Motor neuron (in vitro differentiated cells): ENCODE data around the gene ARID1B. TPM values are rescaled to one million over a fixed set of nuclear protein-coding genes. Genes with fewer than 3 reads are reported as not detected.

ENCODE experiments used
- ATAC-seq, 8 experiments: fragments of 200-7000 bp; cut with Tn5 transposase; replicated peaks in 6 of 8; 2 replicates each; pipeline ENCODE4 v1.8.0; 2021; ENCODE audit warnings: mild to moderate bottlenecking in 8 of 8, moderate library complexity in 8 of 8
- H3K27ac ChIP-seq, 2 donors: fragments of 250-450 bp; sonication (Bioruptor Pico); 2 replicates each; pipeline ENCODE4 v1.9.0; 2021; ENCODE audit warnings: antibody characterized with exemption in 2 of 2, mild to moderate bottlenecking in 2 of 2, moderate library complexity in 1 of 2
- H3K4me1 ChIP-seq, 2 donors: fragments of 250-450 bp; sonication (Bioruptor Pico); replicated peaks in 1 of 2; 2 replicates each; pipeline ENCODE4 v1.6.1; 2021; ENCODE audit warnings: antibody characterized with exemption in 2 of 2, mild to moderate bottlenecking in 2 of 2, moderate library complexity in 1 of 2
- H3K4me3 ChIP-seq, 5 donors: fragments of 250-450 bp; sonication (Bioruptor Pico); 2 replicates each; pipeline ENCODE4 v1.9.0; 2021; ENCODE audit warnings: antibody characterized with exemption in 5 of 5, mild to moderate bottlenecking in 5 of 5, moderate library complexity in 4 of 5
- WGBS, 10 experiments: fragments of 450-650 bp; shearing (Covaris generic); methylation state at CpG; one replicate each; pipeline ENCODE4 v1.0.0; 2022; 5-methylcytosine and 5-hydroxymethylcytosine counted together
- in situ Hi-C, 9 experiments: fragments of 400-800 bp; cut with MboI; loops; one replicate each; pipeline ENCODE4 v1.15.0; 2021; ENCODE audit warnings: low sequenced_read_pairs in 9 of 9, low pct_unique_long_range_greater_than_20kb in 2 of 9; ENCODE audit not compliant: unreplicated experiment in 9 of 9
- total RNA-seq, 8 experiments: library from RNA; unstranded; fragments of 300-600 nt; gene quantifications; 2 replicates each; pipeline versions ENCODE4 v1.2.3 to v1.2.4, GENCODE V29; 2022

Gene ARID1B
- total RNA-seq, 8 experiments from 2014 or later, result 35.8 to 165 (median 54.9) TPM

DNA sequence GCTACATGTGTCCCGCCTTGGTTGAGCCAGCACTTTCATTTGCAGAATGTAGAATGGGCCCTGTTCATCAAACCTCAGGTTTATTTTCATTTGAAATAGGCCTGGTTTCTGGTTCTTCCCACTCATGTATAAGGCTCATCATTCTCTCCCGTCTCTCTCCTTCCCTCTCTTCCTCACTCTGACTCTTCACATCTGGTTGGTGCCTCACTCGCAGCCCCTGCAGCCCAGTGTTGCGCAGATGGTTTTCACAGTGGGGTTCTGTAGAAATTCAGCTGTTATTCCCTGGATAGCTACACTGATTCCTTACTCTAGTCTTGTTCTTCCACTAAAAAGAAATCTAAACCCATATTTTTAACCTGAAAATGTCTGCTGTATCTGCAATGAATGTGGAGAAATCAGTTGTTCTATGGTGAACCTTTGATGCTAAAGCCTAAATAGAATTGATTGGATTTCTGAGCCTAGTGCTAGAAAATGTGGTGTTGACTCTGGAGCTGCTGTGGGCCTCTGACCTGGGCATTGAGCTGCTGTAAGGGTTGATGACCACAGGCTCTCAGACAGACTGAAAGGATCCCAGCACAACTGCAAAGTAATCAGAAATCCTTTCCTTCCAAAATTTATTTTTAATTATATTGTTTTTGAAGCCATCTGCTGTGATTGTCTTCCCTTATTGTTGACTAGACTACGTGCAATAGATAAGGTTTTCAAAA lies 395.8 kb downstream of the ARID1B start:
- H3K4me3 ChIP-seq, result no peak overlapping the region
- in situ Hi-C loops, result no loop called here
- WGBS, 10 experiments, result 43 to 100% (median 80%) methylated on average over 2 to 5 of the region's 5 CpGs
- H3K4me1 ChIP-seq, result peaks cover 18 to 30% of the 10 kb centered on the region in 2 donors
- peak in 2 of 8 experiments; percentile 8 to 31 for ATAC-seq
- no peak overlapping the region for H3K27ac ChIP-seq

- 50 to 100% (median 93%) methylated on average over 2 to 8 of the region's 8 CpGs; no CpG with 5 or more reads in 1 of the 10 experiments for WGBS, 10 experiments
- in situ Hi-C loops, result no loop called here
These were observed 396.6 kb downstream of the ARID1B start for GRCh38 chr6:157173776-157174175.

GRCh38 chr6:157174731-157175130 lies 397.6 kb downstream of the ARID1B start:
- Histone ChIP-seq H3K4me3 (no peak overlapping the region), H3K27ac (no peak overlapping the region), H3K4me1 (peaks cover 4 to 13% of the 10 kb centered on the region in 2 donors)
- in situ Hi-C loops, result loop anchor here in 2 of 9 experiments (25.0 kb wide), 1 partner anchor 137 kb away; no protein-coding TSS in a partner anchor
- no peak for ATAC-seq

More at GRCh38 chr6:157173776-157174175, 396.6 kb downstream of the ARID1B start:
- H3K4me1 ChIP-seq, result peaks cover 10 to 22% of the 10 kb centered on the region in 2 donors
- H3K27ac ChIP-seq, result no peak overlapping the region
- no peak overlapping the region for H3K4me3 ChIP-seq
- ATAC-seq, result no peak

DNA sequence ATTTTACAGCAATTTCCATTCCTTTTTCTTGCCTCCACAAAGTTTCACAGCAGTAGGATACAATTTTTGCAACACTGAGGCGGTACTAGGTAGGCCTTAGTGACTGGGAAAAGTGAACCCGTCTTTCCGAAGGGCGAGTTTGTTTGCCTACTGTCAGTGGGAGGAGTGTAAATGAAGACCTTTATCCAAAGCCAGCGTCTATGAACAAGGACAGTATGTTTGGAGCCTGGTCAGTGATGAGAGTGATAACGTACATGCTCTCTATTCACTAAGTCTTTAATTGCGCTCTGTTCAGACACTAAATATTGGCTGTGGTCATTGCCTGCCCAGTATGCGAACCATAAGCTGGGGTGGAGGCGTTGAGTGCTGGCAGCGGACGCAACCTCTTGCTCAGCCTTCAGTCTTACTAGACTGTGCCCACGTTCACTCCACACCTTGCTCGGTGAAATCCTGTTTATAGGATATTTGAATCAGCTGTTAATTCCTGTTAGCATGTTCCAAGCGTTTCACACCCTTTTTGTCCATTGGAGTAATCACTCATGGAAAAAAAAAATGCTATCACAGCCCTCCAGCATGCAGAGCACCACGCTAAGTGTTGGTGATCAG lies 400.7 kb downstream of the ARID1B start:
- no peak overlapping the region for H3K27ac ChIP-seq
- WGBS, 10 experiments, result 90 to 100% (median 96%) methylated on average over 2 to 14 of the region's 15 CpGs
- peaks cover 1 to 9% of the 10 kb centered on the region in 2 donors for H3K4me1 ChIP-seq
- no peak for ATAC-seq
- H3K4me3 ChIP-seq, result no peak overlapping the region
- in situ Hi-C loops, result loop anchor here in 2 of 9 experiments (25.0 kb wide), 1 partner anchor 141 kb away; no protein-coding TSS in a partner anchor

DNA sequence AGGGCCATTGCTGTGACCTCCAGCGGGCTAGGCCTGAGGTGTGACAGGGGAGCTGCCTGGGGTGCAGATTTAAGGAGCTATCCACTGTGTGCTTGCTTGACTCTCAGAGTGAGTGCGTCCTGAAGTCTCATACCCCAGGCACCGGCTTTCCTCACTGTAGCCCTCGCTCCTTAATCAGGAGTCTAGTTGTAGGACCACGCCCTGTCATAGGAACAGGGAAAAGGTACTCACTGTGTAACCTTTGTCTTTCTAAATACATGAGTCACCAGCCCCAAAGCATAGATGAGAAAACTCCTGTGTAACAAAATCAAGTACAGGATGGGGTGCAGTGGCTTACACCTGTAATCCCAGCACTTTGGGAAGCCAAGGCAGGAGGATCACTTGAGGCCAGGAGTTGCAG lies 404.5 kb downstream of the ARID1B start:
- Histone ChIP-seq H3K4me3 (no peak overlapping the region), H3K27ac (no peak overlapping the region), H3K4me1 (peaks cover 10 to 24% of the 10 kb centered on the region in 2 donors)
- 83 to 100% (median 96%) methylated on average over 1 to 5 of the region's 5 CpGs; no CpG with 5 or more reads in 3 of the 10 experiments for WGBS, 10 experiments
- in situ Hi-C loops, result loop anchor here in 2 of 9 experiments (25.0 kb wide), 1 partner anchor 144 kb away; no protein-coding TSS in a partner anchor
- ATAC-seq, result no peak

GRCh38 chr6:157182503-157183264 lies 405.5 kb downstream of the ARID1B start:
- H3K27ac ChIP-seq, result peak overlapping the region in 1 of 2 donors; percentile 47
- in situ Hi-C loops, result loop anchor here in 2 of 9 experiments (25.0 kb wide), 1 partner anchor 145 kb away; no protein-coding TSS in a partner anchor
- 56 to 100% (median 90%) methylated on average over 1 to 6 of the region's 15 CpGs; no CpG with 5 or more reads in 4 of the 10 experiments for WGBS, 10 experiments
- H3K4me1 ChIP-seq, result peaks cover 20 to 34% of the 10 kb centered on the region in 2 donors
- no peak overlapping the region for H3K4me3 ChIP-seq
- ATAC-seq, result peak in 1 of 8 experiments; percentile 1

DNA sequence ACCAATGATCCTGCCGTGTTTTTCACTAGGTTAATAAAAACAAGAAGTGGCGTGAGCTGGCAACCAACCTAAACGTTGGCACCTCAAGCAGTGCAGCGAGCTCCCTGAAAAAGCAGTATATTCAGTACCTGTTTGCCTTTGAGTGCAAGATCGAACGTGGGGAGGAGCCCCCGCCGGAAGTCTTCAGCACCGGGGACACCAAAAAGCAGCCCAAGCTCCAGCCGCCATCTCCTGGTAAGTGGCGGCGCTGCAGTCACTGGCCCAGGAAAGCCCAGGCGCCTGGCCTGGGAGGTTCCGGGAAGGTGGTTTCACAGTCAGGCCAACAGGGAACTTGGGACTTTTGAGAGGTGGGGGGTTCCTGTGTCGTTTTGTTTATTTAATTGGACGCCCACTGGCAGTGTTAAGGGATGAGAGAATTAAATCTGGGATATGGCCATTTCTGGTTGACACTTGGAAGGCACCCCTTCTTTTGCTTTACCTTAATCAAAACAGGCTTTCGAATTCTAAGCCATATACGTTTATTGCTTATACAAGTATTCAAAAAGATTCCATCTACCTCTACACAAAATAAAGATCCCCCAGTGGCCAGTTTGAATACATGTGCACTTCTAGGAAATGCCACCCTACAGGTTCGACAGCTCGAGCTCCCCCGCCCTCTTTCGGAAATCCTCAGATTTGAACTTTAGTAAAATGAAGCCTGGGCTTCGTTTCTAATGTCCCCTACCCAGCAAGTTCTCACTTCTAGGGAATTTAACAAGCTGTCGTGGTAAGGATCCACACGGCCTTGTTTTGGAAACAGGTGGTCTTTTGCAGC lies 407.2 kb downstream of the ARID1B start:
- Histone ChIP-seq H3K4me3 (no peak overlapping the region), H3K27ac (no peak overlapping the region), H3K4me1 (peaks cover 28 to 41% of the 10 kb centered on the region in 2 donors)
- WGBS, 10 experiments, result 20 to 98% (median 70%) methylated on average over 1 to 17 of the region's 25 CpGs
- in situ Hi-C loops, result loop anchor here in 2 of 9 experiments (25.0 kb wide), 1 partner anchor 147 kb away; no protein-coding TSS in a partner anchor
- peak in 4 of 8 experiments; percentile 24 to 95 (median 90) for ATAC-seq

GRCh38 chr6:157185171-157185570 lies 408.0 kb downstream of the ARID1B start:
- peaks cover 28 to 41% of the 10 kb centered on the region in 2 donors for H3K4me1 ChIP-seq
- no peak for ATAC-seq
- 80 to 100% (median 97%) methylated on average over 1 to 6 of the region's 8 CpGs; no CpG with 5 or more reads in 2 of the 10 experiments for WGBS, 10 experiments
- no peak overlapping the region for H3K27ac ChIP-seq
- no peak overlapping the region for H3K4me3 ChIP-seq
- in situ Hi-C loops, result loop anchor here in 2 of 9 experiments (25.0 kb wide), 1 partner anchor 148 kb away; no protein-coding TSS in a partner anchor

- in situ Hi-C loops, result loop anchor here in 2 of 9 experiments (25.0 kb wide), 1 partner anchor 149 kb away; no protein-coding TSS in a partner anchor
- Histone ChIP-seq H3K27ac (peak overlapping the region; percentile 16 to 43), H3K4me3 (no peak overlapping the region), H3K4me1 (peaks cover 28 to 41% of the 10 kb centered on the region in 2 donors)
- ATAC-seq, result no peak
- 32 to 100% (median 60%) methylated on average over 1 to 5 of the region's 6 CpGs; no CpG with 5 or more reads in 3 of the 10 experiments for WGBS, 10 experiments
These were observed 408.8 kb downstream of the ARID1B start for GRCh38 chr6:157185986-157186385.

DNA sequence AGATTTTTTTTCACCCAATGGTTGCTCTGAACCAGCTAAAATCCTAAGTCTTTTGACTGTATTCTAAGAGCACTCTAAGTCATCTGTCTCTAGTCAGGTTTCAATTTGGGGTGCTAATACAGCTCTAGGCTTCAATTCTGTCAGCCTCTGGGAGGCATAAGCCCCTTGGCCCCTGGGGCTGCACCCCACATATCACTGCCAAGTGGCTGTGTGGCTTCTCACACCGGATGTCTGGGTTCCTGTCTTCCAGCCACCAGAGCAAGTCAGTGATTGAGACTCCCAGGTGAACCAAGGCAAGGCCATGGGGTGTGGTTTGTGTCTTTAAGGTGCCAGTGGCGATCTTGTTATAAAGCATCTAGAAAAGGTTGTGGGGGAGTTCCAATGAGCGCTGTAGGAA lies 409.6 kb downstream of the ARID1B start:
- no peak overlapping the region for H3K4me3 ChIP-seq
- WGBS, 10 experiments, result 29 to 100% (median 100%) methylated on average over 1 of the region's 3 CpGs; no CpG with 5 or more reads in 7 of the 10 experiments
- in situ Hi-C loops, result loop anchor here in 2 of 9 experiments (25.0 kb wide), 1 partner anchor 149 kb away; no protein-coding TSS in a partner anchor
- H3K4me1 ChIP-seq, result peaks cover 28 to 41% of the 10 kb centered on the region in 2 donors
- ATAC-seq, result no peak
- H3K27ac ChIP-seq, result peak overlapping the region; percentile 37 to 40

DNA sequence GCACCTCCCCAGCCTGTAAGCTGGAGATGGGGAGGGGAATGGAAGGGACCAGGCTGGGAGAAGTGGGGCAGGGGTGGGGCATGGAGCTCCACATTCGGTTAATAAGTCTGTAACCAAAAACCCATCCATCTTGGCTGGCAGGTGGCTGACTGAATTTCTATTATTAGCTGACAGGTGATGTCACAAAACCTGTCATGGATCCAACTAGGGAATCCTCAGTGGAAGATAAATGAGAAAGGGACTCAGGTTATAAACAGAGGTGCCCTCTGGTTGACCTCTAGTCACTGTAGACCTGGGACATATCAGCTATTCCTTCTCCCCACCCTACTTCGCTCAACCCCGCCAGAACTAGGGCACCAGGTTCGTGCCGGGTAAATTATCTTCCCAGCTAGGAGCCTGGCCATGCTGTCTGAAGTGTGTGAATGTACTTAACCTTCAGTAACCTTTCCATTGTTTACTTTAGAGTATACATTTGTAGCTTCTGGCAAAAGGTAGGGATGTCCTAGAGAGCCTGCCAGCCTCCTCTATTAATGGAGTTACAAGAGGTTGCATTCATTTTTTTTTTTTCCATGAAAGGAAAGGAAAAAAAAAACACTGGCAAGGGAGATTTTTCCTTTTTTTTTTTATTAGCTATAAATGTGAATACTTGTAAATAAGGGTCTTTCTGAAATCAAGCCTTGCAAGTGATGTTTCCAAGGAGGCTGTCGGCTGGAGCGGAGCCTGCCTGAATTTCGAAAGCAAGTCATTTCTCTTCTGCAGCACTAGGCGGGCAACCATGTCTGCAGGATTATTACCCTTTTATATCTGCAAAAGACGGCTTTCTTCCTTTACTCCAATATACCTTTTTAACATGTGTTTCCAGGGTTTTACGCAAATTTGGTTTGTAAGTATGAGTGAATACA lies 410.3 kb downstream of the ARID1B start:
- in situ Hi-C loops, result loop anchor here in 2 of 9 experiments (25.0 kb wide), 1 partner anchor 150 kb away; no protein-coding TSS in a partner anchor
- no peak overlapping the region for H3K4me3 ChIP-seq
- 20 to 95% (median 69%) methylated on average over 2 to 10 of the region's 11 CpGs; no CpG with 5 or more reads in 1 of the 10 experiments for WGBS, 10 experiments
- peak in 6 of 8 experiments; percentile 13 to 88 (median 86) for ATAC-seq
- H3K4me1 ChIP-seq, result peaks cover 28 to 36% of the 10 kb centered on the region in 2 donors
- H3K27ac ChIP-seq, result peak overlapping the region; percentile 37 to 40
